Tibial artery (tissue), 4 donors: ENCODE measurements around the gene GSK3B.

Experiments used
- DNase-seq, 2 donors: peaks; one replicate each; pipeline ENCODE4 v3.0.0-alpha.2; 2019
- H3K27ac ChIP-seq, 2 donors: fragments of 200-600 bp; sonication (generic) in 1 of 2; 1 replicate in 1 of 2; 2 replicates in 1 of 2; pipeline ENCODE4 v1.5.1; 2018 to 2019; ENCODE audit warnings: mild to moderate bottlenecking in 1 of 2
- H3K27me3 ChIP-seq, 2 donors: fragments of 200-600 bp; sonication (generic) in 1 of 2; one replicate each; pipeline versions ENCODE4 v1.5.1 to v1.6.0; 2016 to 2019
- H3K36me3 ChIP-seq, 3 donors: fragments of 200-600 bp; sonication (generic) in 2 of 3; one replicate each; pipeline ENCODE4 v1.5.1; 2016 to 2019; ENCODE audit warnings: mild to moderate bottlenecking in 2 of 3
- H3K4me1 ChIP-seq, 4 donors: fragments of 200-600 bp; sonication (generic) in 2 of 4; 1 replicate in 3 of 4; 2 replicates in 1 of 4; pipeline ENCODE4 v1.5.1; 2016 to 2019
- H3K4me3 ChIP-seq, 2 donors: fragments of 200-600 bp; sonication (generic) in 1 of 2; 1 replicate in 1 of 2; 2 replicates in 1 of 2; pipeline ENCODE4 v1.5.1; 2018 to 2019; ENCODE audit warnings: mild to moderate bottlenecking in 2 of 2
- H3K9me3 ChIP-seq, 3 donors: fragments of 200-600 bp; sonication (generic) in 1 of 3; one replicate each; pipeline ENCODE4 v1.5.1; 2016 to 2019
- intact Hi-C: fragments of 100-400 bp; cut with DNase I; formaldehyde crosslinking; loops from one replicate; pipeline ENCODE4 v1.15.0; 2023; ENCODE audit warnings: low total_unique reads
- TF ChIP-seq, protein P1 (sequence below), 2 experiments: fragments of 200-600 bp in 1 of 2; fragments of 450-650 bp in 1 of 2; IDR thresholded peaks; one replicate each; pipeline ENCODE4 v1.5.1; 2017 to 2019; ENCODE audit warnings: antibody characterized with exemption in 2 of 2, mild to moderate bottlenecking in 1 of 2, moderate library complexity in 1 of 2

Gene GSK3B

GRCh38 chr3:119930286-119930685 is 164.0 kb downstream of the GSK3B start:
- TF ChIP-seq, protein P1, sequence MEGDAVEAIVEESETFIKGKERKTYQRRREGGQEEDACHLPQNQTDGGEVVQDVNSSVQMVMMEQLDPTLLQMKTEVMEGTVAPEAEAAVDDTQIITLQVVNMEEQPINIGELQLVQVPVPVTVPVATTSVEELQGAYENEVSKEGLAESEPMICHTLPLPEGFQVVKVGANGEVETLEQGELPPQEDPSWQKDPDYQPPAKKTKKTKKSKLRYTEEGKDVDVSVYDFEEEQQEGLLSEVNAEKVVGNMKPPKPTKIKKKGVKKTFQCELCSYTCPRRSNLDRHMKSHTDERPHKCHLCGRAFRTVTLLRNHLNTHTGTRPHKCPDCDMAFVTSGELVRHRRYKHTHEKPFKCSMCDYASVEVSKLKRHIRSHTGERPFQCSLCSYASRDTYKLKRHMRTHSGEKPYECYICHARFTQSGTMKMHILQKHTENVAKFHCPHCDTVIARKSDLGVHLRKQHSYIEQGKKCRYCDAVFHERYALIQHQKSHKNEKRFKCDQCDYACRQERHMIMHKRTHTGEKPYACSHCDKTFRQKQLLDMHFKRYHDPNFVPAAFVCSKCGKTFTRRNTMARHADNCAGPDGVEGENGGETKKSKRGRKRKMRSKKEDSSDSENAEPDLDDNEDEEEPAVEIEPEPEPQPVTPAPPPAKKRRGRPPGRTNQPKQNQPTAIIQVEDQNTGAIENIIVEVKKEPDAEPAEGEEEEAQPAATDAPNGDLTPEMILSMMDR (IDR thresholded peaks at IDR 0.05), result no peak
- Histone ChIP-seq H3K27ac (no peak overlapping the region), H3K36me3 (no peaks in the 10 kb centered on the region), H3K4me3 (no peak overlapping the region), H3K4me1 (peaks cover 0 to 3% (median 0%) of the 10 kb centered on the region in 4 donors), H3K9me3 (no peaks in the 10 kb centered on the region), H3K27me3 (no peaks in the 10 kb centered on the region)
- no peak for DNase-seq
- intact Hi-C loops, result no loop called here

- no peak for DNase-seq
- Histone ChIP-seq H3K27me3 (no peaks in the 10 kb centered on the region), H3K4me1 (peaks cover 0 to 8% (median 0%) of the 10 kb centered on the region in 4 donors), H3K4me3 (no peak overlapping the region), H3K27ac (no peak overlapping the region), H3K9me3 (no peaks in the 10 kb centered on the region), H3K36me3 (no peaks in the 10 kb centered on the region)
- intact Hi-C loops, result no loop called here
- TF ChIP-seq, protein P1 (IDR thresholded peaks at IDR 0.05), result no peak
Observed at GRCh38 chr3:119927190-119927589, 167.1 kb downstream of the GSK3B start.

- intact Hi-C loops, result no loop called here
Observed at GRCh38 chr3:119924111-119925094, 169.8 kb downstream of the GSK3B start.

GRCh38 chr3:119918992-119919933 is 175.0 kb downstream of the GSK3B start:
- Histone ChIP-seq H3K9me3 (no peaks in the 10 kb centered on the region), H3K27me3 (no peaks in the 10 kb centered on the region), H3K4me1 (no peaks in the 10 kb centered on the region), H3K36me3 (peaks cover 0 to 14% (median 0%) of the 10 kb centered on the region in 3 donors), H3K4me3 (no peak overlapping the region), H3K27ac (no peak overlapping the region)
- intact Hi-C loops, result no loop called here
- TF ChIP-seq, protein P1 (IDR thresholded peaks at IDR 0.05), result no peak
- no peak for DNase-seq

More at GRCh38 chr3:119924111-119925094, 169.8 kb downstream of the GSK3B start:
- H3K4me1 ChIP-seq, result peaks cover 0 to 8% (median 0%) of the 10 kb centered on the region in 4 donors
- H3K9me3 ChIP-seq, result no peaks in the 10 kb centered on the region
- no peak overlapping the region for H3K27ac ChIP-seq
- DNase-seq, result no peak
- TF ChIP-seq, protein P1 (IDR thresholded peaks at IDR 0.05), result no peak
- peaks cover 0 to 8% (median 0%) of the 10 kb centered on the region in 3 donors for H3K36me3 ChIP-seq
- H3K4me3 ChIP-seq, result no peak overlapping the region
- H3K27me3 ChIP-seq, result no peaks in the 10 kb centered on the region

DNA sequence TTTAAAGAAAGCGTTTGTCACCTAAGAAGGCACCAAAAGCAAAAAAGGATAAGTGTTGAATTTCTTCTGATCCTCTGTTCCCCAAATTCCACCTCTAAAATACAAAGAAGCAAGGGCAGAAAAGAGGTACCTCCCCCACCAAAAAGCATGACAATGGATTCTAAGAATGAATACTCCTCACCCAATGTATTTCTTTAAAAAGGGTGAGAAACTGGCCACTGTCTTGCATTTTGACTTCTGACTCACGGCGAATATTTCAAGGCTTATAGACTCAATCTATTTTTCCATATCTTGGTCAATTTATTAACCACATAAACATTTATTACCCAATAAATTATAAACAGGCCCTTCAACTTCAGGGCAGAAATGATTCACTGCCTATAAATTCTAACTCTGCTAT is 181.2 kb downstream of the GSK3B start:
- Histone ChIP-seq H3K27ac (no peak overlapping the region), H3K4me1 (peaks cover 0 to 6% (median 2%) of the 10 kb centered on the region in 4 donors), H3K4me3 (no peak overlapping the region), H3K36me3 (peaks cover 6 to 16% (median 14%) of the 10 kb centered on the region in 3 donors), H3K9me3 (no peaks in the 10 kb centered on the region), H3K27me3 (no peaks in the 10 kb centered on the region)
- TF ChIP-seq, protein P1 (IDR thresholded peaks at IDR 0.05), result no peak
- intact Hi-C loops, result no loop called here
- DNase-seq, result no peak
